A549 treated with AZD9567 at 1 μM for 4 hours (cell line): Measurements from ENCODE around the gene FLRT1. TPM values are rescaled to one million over a fixed set of nuclear protein-coding genes. Genes with fewer than 3 reads are reported as not detected.

Experiments
- total RNA-seq: library from RNA; stranded (reverse); fragments of 200-300 nt; extraction: Qiagen RNA extraction; gene quantifications from 5 replicates; pipeline ENCODE4 v1.2.3, GENCODE V29; 2022; ENCODE audit not compliant: insufficient read depth

The FLRT1 gene, protein sequence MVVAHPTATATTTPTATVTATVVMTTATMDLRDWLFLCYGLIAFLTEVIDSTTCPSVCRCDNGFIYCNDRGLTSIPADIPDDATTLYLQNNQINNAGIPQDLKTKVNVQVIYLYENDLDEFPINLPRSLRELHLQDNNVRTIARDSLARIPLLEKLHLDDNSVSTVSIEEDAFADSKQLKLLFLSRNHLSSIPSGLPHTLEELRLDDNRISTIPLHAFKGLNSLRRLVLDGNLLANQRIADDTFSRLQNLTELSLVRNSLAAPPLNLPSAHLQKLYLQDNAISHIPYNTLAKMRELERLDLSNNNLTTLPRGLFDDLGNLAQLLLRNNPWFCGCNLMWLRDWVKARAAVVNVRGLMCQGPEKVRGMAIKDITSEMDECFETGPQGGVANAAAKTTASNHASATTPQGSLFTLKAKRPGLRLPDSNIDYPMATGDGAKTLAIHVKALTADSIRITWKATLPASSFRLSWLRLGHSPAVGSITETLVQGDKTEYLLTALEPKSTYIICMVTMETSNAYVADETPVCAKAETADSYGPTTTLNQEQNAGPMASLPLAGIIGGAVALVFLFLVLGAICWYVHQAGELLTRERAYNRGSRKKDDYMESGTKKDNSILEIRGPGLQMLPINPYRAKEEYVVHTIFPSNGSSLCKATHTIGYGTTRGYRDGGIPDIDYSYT
- 0.03 to 0.07 TPM (median 0.04 TPM) in 4 of 5 replicates, not detected in the other for total RNA-seq

DNA sequence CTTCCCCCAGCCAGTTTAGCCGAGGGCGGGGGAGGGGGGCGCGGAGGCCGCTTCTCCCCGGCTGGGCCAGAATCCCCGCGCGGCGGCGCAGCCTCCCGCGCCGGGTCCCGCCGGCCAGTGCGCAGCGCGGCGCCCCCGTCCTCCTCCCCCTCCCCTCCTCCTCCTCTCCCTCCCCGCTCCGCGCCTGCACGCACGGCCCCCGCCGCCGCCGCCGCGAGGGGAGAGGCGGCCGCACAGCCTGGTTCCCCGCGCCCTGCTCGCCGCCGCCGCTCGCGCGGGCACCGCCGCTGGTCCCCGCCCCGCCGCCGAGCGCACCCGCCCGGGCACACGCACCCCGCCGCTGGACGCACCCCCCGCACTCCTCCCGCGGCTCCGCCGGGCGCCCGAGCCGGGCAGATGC lies at the start of gene FLRT1:
Gene FLRT1, plus strand, starts transcription at position 356 of the 400 bp plus-strand sequence. CDS start 80,337 bp downstream, outside the sequence.

DNA sequence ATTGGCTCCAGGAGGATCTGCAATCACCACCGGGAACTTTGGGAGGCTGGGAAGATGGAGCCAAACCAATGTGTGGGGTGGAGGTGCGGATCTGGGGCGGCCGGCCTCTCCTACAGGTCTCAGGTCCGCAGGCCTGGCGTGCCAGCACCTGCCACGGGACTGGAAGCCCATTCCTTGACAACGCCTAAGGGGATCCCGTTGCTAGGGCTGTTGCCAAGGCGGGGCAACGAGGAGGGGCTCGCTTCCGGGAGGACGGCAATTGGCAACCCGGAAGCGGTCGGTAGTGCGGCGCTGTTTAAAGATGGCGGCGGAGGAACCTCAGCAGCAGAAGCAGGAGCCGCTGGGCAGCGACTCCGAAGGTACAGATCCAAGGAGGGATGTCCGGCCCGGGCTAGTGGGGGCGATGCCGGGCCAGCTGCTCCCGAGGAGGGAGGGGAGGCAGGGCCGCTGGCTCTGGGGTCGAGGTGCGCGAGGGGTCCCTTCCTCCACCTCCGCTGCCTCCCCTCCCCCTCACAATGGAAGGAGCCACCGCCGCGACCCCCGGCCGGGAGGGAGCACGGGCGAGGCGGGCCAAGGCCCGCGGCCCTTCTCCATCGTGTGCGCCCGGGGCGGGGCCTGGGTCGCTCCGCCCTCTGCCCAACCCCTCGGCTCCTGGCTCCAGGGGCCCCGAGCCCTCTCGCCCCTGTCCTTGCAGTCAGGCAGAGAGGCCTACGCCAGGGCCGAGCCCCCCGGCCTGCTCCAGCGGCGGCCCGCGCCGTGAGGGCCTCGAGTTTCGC lies 49.4 kb upstream of the FLRT1 start, which contains the start of gene OTUB1:
Gene OTUB1, plus strand, starts transcription at position 283 of the 776 bp plus-strand sequence. Its CDS starts 19 bp downstream, at position 302.

Other genes starting within 250 kb of the FLRT1 start
- gene SPINDOC, start 222.5 kb upstream of the FLRT1 start, total RNA-seq, result 36.4 to 53.3 TPM (median 51.8 TPM) in 5 replicates
- gene MARK2, start 196.8 kb upstream of the FLRT1 start, total RNA-seq, result 24.7 to 26.8 TPM (median 26.4 TPM) in 5 replicates
- 0.65 to 1.1 TPM (median 0.97 TPM) in 4 of 5 replicates, not detected in the other for gene RCOR2, start 118.8 kb upstream of the FLRT1 start, total RNA-seq
- 13.4 to 20.7 TPM (median 15.7 TPM) in 5 replicates for gene NAA40, start 96.9 kb upstream of the FLRT1 start, total RNA-seq
- 748 to 1,110 TPM (median 1,029 TPM) in 5 replicates for gene COX8A, start 61.3 kb upstream of the FLRT1 start, total RNA-seq
- gene OTUB1, start 49.5 kb upstream of the FLRT1 start, total RNA-seq, result 107 to 135 TPM (median 126 TPM) in 5 replicates
- 8.5 to 16.1 TPM (median 13.2 TPM) in 5 replicates for gene MACROD1, start 130.2 kb downstream of the FLRT1 start, total RNA-seq
- gene STIP1, start 150.2 kb downstream of the FLRT1 start, total RNA-seq, result 229 to 287 TPM (median 245 TPM) in 5 replicates
- 1.4 to 2.9 TPM (median 2.0 TPM) in 5 replicates for gene FERMT3, start 170.8 kb downstream of the FLRT1 start, total RNA-seq
- 24.4 to 28.3 TPM (median 27.7 TPM) in 5 replicates for gene TRPT1, start 190.3 kb downstream of the FLRT1 start, total RNA-seq
- gene NUDT22, start 190.3 kb downstream of the FLRT1 start, total RNA-seq, result 29.9 to 44.8 TPM (median 41.7 TPM) in 5 replicates
- gene DNAJC4, start 194.6 kb downstream of the FLRT1 start, total RNA-seq, result 12.2 to 24.2 TPM (median 21.8 TPM) in 5 replicates
- 30.4 to 51.7 TPM (median 47.5 TPM) in 5 replicates for gene VEGFB, start 198.7 kb downstream of the FLRT1 start, total RNA-seq
- 107 to 137 TPM (median 134 TPM) in 5 replicates for gene FKBP2, start 205.2 kb downstream of the FLRT1 start, total RNA-seq
- gene PPP1R14B, start 211.0 kb downstream of the FLRT1 start, total RNA-seq, result 166 to 357 TPM (median 343 TPM) in 5 replicates
- 17.3 to 27.6 TPM (median 22.8 TPM) in 5 replicates for gene PLCB3, start 215.6 kb downstream of the FLRT1 start, total RNA-seq
- gene BAD, start 248.7 kb downstream of the FLRT1 start, total RNA-seq, result 70.3 to 90.3 TPM (median 89.3 TPM) in 5 replicates
- 33.6 to 50.4 TPM (median 43.5 TPM) in 5 replicates for gene GPR137, start 249.9 kb downstream of the FLRT1 start, total RNA-seq